Measurements from ENCODE around the gene DAZAP1. TPM values are rescaled to one million over a fixed set of nuclear protein-coding genes. Genes with fewer than 3 reads are reported as not detected.

Gene DAZAP1
- total RNA-seq, 1 experiment from 2014 or later: 360 TPM

DNA sequence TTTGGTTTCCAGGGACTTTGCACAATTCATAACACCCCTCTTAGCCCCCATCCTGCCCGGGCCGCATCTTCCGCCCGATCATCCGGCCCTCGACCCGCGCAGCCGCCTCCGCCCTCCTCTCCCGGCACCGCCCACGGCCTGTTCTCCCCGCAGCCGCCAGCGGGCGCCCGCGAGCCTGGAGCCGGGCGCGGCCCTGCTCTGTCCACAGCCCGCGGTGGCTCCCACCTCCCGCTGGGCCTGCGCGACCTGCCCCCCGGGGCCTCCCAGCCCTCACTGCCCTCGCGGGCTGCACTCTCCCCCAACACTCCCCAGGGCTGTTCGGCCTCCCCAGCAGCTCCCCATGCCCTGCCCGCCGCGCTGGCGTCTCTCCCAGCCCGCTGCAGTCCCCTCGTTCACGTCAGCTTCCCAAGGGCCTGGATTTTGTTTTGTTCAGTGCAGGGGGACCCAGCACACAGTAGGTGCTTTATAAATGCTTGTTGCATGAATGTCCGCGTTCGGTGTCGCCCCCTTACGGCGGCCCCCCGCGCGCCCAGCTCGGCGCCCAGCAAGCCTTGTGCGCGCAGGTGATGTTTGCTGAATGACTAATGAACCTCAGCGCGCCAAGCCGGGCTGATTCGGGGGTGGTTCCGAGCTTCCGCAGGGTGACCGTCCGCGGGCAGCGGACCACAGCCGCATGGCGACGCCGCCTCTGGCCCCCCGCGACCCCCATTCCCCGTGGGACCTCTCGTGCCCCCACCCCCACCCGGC is 38.0 kb downstream of the DAZAP1 start:
- H3K27me3 Mint-ChIP-seq (ENCODE audit: low read depth): peaks cover 38% of the 10 kb centered on the region
- POLR2A ChIA-PET: interaction anchor here (1.4 to 1.8 kb wide), 3 partner anchors 28 to 166 kb away, joined by 3 to 5 read pairs (median 4); no protein-coding TSS in a partner anchor
- H3K9me3 Mint-ChIP-seq: no peaks in the 10 kb centered on the region
- H3K27ac Mint-ChIP-seq: no peak overlapping the region
- DNase-seq (ENCODE audit: low spot score): peak; percentile 82
- CTCF ChIA-PET: interaction anchor here (0.8 to 5.0 kb wide), 19 partner anchors 9 to 348 kb away, joined by 3 to 56 read pairs (median 6); partner anchors contain the start of genes C19orf25 and REEP6
- ATAC-seq: peak; percentile 56
- H3K36me3 Mint-ChIP-seq: peaks cover 23% of the 10 kb centered on the region
- peaks cover 19% of the 10 kb centered on the region for H3K4me1 Mint-ChIP-seq
- H3K4me3 Mint-ChIP-seq: peak overlapping the region; percentile 69
- no peak for TF ChIP-seq CREB1 (CRISPR knock-in tag; IDR thresholded peaks at IDR 0.05)
- TF ChIP-seq, protein P1, sequence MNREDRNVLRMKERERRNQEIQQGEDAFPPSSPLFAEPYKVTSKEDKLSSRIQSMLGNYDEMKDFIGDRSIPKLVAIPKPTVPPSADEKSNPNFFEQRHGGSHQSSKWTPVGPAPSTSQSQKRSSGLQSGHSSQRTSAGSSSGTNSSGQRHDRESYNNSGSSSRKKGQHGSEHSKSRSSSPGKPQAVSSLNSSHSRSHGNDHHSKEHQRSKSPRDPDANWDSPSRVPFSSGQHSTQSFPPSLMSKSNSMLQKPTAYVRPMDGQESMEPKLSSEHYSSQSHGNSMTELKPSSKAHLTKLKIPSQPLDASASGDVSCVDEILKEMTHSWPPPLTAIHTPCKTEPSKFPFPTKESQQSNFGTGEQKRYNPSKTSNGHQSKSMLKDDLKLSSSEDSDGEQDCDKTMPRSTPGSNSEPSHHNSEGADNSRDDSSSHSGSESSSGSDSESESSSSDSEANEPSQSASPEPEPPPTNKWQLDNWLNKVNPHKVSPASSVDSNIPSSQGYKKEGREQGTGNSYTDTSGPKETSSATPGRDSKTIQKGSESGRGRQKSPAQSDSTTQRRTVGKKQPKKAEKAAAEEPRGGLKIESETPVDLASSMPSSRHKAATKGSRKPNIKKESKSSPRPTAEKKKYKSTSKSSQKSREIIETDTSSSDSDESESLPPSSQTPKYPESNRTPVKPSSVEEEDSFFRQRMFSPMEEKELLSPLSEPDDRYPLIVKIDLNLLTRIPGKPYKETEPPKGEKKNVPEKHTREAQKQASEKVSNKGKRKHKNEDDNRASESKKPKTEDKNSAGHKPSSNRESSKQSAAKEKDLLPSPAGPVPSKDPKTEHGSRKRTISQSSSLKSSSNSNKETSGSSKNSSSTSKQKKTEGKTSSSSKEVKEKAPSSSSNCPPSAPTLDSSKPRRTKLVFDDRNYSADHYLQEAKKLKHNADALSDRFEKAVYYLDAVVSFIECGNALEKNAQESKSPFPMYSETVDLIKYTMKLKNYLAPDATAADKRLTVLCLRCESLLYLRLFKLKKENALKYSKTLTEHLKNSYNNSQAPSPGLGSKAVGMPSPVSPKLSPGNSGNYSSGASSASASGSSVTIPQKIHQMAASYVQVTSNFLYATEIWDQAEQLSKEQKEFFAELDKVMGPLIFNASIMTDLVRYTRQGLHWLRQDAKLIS (CRISPR knock-in tag; IDR thresholded peaks at IDR 0.05; ENCODE audit: borderline replicate concordance): no peak
- peak; percentile 66; the same call in 1 of the 2 replicates for TF ChIP-seq KAT7 (CRISPR knock-in tag; IDR thresholded peaks at IDR 0.05; ENCODE audit: borderline replicate concordance)
- no peak for TF ChIP-seq ZNF121 (CRISPR knock-in tag; IDR thresholded peaks at IDR 0.05)
- no peak for TF ChIP-seq ZSCAN18 (CRISPR knock-in tag; IDR thresholded peaks at IDR 0.05)
- no peak for TF ChIP-seq MLX (CRISPR knock-in tag; IDR thresholded peaks at IDR 0.05)
- TF ChIP-seq, protein P2, sequence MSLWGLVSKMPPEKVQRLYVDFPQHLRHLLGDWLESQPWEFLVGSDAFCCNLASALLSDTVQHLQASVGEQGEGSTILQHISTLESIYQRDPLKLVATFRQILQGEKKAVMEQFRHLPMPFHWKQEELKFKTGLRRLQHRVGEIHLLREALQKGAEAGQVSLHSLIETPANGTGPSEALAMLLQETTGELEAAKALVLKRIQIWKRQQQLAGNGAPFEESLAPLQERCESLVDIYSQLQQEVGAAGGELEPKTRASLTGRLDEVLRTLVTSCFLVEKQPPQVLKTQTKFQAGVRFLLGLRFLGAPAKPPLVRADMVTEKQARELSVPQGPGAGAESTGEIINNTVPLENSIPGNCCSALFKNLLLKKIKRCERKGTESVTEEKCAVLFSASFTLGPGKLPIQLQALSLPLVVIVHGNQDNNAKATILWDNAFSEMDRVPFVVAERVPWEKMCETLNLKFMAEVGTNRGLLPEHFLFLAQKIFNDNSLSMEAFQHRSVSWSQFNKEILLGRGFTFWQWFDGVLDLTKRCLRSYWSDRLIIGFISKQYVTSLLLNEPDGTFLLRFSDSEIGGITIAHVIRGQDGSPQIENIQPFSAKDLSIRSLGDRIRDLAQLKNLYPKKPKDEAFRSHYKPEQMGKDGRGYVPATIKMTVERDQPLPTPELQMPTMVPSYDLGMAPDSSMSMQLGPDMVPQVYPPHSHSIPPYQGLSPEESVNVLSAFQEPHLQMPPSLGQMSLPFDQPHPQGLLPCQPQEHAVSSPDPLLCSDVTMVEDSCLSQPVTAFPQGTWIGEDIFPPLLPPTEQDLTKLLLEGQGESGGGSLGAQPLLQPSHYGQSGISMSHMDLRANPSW (CRISPR knock-in tag; conservative IDR thresholded peaks at IDR 0.05; ENCODE audit: low read depth): no peak
- 0 out of 2 replicates have a peak, but pooled peaks have one; percentile 46 for TF ChIP-seq GTF2I (CRISPR knock-in tag; conservative IDR thresholded peaks at IDR 0.05)
- TF ChIP-seq NR2C2 (CRISPR knock-in tag; IDR thresholded peaks at IDR 0.05): no peak
- TF ChIP-seq TP53 (CRISPR knock-in tag; IDR thresholded peaks at IDR 0.05): no peak
- TF ChIP-seq ZNF263 (CRISPR knock-in tag; IDR thresholded peaks at IDR 0.05; ENCODE audit: low read depth): no peak
- TF ChIP-seq USF1 (CRISPR knock-in tag; IDR thresholded peaks at IDR 0.05): no peak
- TF ChIP-seq, protein P3, sequence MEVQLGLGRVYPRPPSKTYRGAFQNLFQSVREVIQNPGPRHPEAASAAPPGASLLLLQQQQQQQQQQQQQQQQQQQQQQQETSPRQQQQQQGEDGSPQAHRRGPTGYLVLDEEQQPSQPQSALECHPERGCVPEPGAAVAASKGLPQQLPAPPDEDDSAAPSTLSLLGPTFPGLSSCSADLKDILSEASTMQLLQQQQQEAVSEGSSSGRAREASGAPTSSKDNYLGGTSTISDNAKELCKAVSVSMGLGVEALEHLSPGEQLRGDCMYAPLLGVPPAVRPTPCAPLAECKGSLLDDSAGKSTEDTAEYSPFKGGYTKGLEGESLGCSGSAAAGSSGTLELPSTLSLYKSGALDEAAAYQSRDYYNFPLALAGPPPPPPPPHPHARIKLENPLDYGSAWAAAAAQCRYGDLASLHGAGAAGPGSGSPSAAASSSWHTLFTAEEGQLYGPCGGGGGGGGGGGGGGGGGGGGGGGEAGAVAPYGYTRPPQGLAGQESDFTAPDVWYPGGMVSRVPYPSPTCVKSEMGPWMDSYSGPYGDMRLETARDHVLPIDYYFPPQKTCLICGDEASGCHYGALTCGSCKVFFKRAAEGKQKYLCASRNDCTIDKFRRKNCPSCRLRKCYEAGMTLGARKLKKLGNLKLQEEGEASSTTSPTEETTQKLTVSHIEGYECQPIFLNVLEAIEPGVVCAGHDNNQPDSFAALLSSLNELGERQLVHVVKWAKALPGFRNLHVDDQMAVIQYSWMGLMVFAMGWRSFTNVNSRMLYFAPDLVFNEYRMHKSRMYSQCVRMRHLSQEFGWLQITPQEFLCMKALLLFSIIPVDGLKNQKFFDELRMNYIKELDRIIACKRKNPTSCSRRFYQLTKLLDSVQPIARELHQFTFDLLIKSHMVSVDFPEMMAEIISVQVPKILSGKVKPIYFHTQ (CRISPR knock-in tag; IDR thresholded peaks at IDR 0.05): no peak
- no peak for TF ChIP-seq ZNF281 (CRISPR knock-in tag; IDR thresholded peaks at IDR 0.05)
- TF ChIP-seq, protein P4, sequence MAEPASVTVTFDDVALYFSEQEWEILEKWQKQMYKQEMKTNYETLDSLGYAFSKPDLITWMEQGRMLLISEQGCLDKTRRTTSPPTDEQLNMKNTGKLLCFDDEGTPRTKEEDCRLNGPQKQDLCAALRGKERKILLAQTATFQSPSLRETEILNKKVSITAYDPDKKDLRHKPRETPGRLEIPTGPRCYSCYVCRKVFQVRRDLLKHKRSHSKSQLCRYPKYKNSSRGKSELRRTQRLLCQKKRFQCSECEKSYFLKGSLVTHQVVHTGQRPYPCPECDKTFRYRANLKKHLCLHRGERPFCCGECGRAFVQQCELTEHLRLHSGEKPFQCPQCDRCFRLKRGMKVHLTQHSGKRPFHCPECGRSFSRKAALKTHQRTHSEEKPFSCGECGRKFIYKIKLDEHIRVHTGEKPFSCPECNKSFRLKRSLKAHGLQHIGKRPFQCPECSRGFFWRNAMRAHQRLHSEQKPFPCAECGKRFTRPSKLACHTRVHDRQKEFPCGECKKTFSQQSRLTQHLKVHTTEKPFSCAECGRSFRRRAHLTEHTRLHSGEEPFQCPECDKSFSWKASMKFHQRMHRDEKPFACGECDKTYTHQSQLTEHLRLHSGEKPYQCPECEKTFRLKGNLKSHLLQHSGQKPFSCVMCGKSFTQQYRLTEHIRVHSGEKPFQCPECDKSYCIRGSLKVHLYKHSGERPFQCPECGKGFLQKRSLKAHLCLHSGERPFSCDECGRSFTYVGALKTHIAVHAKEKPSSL (CRISPR knock-in tag; conservative IDR thresholded peaks at IDR 0.05): no peak
- no peak for TF ChIP-seq IRF1 (CRISPR knock-in tag; IDR thresholded peaks at IDR 0.05)
- TF ChIP-seq FOXP1 (CRISPR knock-in tag; IDR thresholded peaks at IDR 0.05; ENCODE audit: borderline replicate concordance): peak; percentile 64; the same call in 1 of the 2 replicates
